SKM-1 (cell line): ENCODE data around the gene MTHFD1L.
"Not testable (repeated sequence)": the region's sequence is repeated elsewhere in the genome, so short reads cannot be mapped to it uniquely, and the experiment has no call there.

Source experiments
- DNase-seq: peaks from one replicate; lab custom pipeline; 2025; ENCODE audit not compliant: unreplicated experiment; lab: John Stamatoyannopoulos, UW

MTHFD1L gene

DNA sequence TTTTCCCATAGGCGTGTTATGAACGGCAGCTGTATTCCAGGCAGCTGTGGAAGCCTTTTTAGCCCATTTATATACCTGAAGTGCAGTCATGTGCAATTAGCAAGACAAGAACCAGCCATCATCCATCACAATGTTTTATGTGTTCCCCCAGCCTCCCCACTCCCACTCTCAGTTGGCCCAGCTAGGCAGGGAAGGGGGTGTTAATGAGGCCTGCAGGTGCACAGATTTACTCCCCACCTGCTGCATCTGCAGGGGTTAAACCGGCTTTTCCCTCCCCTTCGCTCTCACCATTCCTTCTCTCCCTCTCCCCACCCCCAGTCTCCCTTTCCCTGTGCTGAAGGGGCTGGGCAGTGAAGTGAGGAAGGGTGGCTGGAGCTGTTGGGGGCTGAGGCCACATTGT is 224.5 kb downstream of the MTHFD1L start:
- DNase-seq = no peak

DNA sequence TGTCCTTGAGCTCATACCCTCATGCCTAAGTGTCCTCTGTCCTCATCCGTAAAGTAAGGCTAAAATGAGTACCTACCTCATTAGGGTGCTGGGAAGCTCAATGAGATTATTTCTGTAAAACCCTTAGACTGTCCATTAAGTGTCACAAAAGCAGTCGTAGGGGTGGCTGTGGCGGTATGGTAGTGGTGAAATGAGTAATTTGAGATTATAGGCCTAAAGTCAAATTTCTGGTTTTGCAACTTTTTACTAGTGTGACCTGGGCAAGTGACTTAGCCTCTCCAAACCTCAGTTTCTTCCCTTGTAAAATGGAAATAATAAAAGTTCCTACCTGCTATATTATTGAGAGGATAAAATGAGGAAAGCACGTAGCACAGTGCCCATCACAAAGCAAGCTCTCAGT is 226.1 kb downstream of the MTHFD1L start:
- no peak for DNase-seq

DNA sequence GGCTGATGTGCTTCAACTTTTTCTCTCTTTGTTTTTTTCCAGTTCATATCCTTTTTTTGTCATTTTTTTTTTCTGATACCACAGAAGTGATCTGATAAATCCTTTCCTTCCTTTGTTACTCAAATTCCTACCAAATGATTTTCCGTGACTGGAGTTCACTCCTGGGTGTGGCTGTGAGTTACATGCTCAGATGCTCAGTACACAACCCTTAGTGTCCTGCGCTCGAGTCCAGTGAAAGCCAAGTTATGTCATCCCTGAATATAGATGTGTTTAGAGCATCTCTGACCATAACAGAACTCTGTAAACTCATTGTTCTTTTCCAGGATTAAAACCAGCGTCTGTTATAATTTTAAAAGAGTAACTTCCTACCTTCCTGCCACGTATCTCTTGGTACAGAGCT is 227.1 kb downstream of the MTHFD1L start:
- DNase-seq = no peak

DNA sequence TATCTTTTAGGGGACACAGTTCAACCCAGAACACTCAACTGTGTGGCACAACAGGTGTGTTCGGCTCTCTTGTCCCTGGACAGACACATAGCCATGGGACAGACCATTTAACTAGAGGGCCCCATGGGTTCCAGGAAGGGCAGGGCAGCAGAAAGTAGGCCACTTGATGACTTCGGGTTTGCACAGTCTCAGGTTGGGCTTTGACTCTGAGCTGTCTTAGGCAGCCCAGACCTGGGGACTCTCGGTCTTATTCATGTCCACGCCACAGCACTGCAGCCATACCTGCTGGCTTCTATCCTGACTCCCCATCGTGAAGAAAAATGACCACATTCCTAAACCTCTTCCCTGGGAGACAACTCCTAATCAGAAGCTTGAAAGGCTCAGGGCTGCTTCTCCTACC is 228.2 kb downstream of the MTHFD1L start:
- no peak for DNase-seq

DNA sequence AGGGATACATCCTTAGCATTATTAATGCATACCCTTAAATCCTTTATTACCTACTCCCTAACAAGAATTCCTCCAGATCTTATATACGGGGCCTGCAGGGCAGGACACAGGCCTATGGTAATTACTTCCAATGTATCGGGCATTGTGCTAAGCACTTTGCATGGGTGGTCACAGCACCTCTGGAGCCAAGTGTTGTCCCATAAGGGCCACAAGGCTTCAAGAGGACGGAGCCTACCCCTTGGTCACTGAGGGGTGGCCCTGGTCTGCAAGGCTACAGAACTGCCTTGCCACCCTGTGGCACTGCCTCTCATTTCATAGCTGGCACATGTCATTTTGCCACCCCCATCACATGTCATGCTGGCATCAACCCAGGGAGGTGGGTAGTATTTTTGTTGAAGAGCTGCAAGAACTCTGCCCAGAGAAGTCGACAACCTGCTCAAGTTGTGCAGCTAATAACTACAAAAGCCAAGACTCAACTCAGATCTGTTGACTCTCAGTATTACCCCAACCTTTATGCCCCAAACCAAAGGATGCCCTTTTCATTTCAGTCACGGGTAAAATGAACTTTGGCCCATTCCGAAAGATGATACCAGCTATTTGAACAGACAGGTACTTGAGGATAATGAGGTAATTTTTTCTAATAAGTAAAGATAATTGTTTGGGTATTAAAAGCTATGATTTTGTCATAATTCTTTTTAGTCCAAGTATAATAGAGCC is 230.2 kb downstream of the MTHFD1L start:
- no peak for DNase-seq

DNA sequence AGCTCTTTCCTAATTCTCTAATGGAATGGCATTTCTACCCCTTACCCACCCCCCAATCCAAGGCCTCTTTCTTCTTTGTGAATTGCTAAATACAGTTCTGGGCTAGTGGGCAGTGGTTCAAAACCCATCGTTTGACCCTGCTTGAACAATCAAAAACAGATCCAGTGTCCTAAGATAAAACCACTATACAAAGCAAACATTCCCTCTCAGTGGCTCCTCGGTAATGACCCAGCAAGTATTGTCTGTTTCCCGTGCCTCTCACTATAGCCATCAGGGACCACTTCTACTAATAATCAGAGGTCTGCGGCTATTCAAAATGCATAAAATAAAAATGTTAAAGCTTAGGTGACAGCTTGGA is 230.7 kb downstream of the MTHFD1L start:
- DNase-seq = no peak

DNA sequence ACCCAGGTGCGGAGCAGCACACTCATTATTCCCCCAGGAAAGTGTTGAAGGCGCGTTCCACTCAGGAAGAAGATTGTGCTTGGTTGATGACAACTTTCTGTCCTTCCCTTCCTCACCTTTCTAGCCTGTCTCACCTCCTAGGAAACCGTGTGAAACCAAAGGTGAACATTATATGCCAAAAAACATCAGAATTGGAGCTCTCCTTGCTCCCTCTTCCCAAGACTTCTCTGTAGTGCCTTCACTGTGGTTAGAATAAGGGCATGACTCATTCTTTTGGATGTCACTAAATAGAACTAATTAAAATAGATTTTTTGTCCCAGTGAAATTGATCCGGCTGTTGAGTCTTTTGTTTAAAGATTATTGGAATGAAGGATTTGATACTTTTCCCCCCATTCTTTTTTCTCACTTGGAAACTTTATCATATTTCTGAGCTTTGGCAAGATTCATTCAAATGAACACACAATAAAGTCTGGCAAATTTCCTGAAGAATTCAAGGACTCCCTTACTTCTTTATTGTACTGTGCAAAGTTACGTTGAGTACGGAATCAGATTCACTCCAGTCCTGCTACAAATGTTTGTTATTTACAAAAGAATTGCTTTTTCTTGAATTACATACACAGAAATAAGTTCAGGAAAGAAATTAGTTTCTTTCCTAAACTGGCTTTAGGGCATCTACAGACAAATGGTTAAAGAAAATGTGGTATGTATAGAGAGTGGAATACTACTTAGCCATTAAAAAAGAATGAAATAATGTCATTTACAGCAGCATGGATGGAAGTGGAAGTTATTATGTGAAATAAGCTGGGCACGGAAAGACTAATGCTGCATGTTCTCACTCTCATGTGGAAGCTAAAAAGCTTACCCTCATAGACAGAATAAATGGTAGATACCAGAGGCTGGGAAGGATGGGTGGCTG is 231.4 kb downstream of the MTHFD1L start:
- DNase-seq = no peak

DNA sequence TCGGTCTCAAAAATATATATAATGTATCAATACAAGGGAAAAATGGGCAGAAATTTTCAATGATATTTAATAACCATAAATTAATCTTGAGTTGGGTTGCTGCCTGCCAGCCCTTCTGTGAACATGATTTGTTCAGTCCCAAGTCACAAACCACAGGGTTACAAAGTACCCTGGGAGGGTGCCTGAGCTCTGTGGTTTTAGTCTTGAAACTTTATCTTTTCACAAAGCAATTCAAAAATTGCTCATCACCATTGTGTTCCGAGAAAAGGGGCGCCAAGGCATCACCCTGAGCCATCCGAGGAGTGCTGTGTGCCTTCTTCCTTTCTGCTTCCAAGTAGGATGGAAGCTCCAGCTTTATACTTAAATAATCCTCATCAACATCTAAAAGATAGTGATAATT is 232.7 kb downstream of the MTHFD1L start:
- no peak for DNase-seq

DNA sequence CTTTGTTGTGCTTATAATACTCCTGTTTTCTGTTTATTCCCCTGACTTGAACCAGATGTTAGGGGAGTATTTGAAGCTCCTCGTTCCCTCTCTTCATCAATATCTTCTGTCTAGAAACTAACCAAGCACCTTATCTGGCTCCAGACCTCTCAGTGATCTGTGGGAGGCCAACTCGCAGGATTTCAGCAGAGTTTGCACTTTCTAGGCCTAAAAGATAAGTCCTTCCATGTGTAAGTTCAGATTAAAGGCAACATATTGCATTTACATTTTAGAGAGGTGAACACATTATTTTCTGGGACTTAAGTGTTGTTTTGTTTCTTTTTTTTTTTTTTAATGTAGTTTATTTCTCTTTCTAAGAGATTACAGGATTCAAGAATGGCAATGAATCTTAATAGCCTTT is 234.8 kb downstream of the MTHFD1L start:
- DNase-seq = no peak

DNA sequence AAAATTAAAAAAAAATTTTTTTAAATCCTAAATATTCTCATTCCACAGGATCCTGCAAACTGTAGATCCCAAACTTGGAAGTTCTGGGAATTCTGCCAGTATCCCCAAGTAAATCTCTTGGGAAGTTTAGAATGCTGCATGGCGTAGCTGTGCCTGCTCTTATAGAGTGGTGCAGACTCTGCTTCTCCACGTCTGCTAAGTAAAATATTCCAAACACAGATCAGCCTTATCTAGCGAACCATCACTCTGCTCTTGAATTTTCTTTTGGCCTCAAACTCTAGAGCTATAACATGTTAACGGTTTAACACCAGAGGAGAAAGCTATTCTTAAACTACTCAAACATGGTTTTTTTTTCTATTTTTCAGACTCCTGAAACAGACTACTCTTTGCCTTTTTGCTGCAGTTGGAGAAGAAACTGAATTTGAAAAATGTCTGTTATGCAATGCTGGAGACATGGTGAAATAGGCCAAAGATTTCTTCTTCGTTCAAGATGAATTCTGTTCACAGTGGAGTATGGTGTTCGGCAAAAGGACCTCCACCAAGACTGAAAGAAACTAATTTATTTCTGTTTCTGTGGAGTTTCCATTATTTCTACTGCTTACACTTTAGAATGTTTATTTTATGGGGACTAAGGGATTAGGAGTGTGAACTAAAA is 235.8 kb downstream of the MTHFD1L start:
- no peak for DNase-seq

DNA sequence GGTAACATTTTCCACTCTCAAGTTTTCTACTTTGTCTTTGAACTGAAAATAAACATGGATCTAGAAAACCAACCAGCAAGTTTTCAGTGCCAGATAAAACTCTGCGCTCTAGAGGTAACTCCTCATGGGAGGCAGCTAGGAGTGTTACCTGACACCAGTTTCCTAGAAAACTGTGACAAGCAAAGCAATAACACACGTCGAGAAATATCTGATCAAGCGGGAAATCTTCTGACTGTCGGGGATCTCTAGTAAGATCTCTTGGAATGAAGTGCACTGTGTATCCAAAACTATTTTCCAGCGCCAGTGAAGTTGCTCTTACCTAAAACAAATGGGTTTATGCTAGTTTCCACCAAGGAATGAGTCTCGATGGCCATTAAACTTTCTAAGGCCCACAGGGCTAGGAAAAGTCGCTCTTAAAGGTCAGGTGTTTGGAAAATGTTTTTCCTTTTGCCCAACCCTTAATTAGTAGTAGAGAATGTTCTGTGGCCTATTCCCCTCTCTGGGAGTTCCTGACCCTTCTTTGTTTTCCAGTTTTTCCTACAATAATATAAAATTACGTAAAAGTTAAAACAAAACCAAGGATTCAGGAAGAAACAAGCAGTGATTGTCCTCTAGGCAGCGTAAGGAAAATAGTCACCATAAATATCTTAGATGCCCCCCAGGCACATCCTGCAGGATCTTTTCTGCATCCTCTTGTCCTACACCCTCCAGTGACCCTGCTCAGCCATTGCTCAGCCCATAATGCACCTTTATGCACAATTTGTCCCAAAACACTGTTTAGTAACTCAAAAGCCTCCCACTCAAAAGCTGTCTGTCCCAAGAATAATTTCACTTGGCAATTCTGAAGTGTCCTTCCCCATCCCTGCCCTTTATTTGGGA is 236.6 kb downstream of the MTHFD1L start:
- no peak for DNase-seq

DNA sequence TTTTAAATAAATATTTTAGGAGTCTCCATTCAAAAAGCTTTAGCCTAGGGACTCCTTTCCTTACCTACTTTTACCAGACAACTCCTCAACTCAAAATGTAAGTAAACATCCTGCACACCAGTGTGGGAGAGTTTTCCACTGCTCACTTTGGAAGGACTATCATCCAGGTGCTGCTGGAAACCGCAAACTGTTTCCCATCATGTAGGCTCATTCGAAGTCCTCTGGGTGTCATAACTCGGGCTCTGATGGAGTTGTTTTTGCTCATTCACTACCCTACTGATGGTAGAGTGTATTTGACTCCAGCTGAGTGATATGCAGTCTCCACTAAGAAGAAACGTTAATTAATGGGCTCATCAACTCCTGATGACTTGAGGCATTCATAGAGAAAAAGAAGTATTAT is 237.8 kb downstream of the MTHFD1L start:
- no peak for DNase-seq

DNA sequence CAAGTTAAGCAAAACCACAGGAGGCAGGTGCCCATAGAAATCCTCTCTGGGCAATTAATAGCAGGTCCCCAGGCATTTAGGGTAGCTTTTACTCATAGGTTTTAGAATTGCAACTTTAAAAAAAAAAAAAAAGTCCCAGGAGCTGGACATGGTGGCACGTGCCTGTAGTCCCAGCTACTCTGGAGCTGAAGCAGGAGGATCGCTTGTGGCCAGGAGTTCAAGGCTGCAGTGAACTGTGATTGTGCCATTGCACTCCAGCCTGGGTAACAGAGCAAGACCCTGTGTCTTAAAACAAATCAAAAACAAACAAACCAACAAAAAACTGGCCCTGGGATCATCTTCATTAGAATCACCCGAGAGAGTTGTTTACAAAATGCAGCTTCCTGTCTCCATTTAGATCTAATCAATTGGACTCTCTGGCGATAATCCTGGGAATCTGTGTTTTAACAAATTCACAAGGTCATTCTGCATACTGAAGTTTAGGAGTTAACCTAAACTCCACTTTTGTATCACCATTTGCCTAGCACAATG is 242.5 kb downstream of the MTHFD1L start:
- no peak for DNase-seq

DNA sequence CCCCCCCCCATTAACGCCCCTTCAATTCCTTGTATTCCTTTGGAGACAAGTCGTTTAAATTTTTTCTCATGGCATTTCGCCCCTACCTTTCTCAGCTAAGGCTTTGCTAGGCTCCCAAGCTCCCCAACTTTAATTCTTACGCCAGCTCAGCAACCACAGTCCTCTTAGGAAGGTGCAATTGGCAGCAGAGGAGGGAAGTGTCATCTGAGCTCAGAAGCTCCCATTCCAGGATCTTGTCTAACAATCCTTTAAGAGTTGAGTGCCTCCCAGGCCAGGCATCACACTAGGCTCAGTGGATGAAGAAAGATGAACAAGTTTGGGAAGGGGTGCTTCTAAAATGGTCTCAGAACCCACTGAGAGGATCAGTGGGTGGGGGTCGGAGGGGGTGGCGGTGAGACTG is 243.0 kb downstream of the MTHFD1L start:
- no peak for DNase-seq

DNA sequence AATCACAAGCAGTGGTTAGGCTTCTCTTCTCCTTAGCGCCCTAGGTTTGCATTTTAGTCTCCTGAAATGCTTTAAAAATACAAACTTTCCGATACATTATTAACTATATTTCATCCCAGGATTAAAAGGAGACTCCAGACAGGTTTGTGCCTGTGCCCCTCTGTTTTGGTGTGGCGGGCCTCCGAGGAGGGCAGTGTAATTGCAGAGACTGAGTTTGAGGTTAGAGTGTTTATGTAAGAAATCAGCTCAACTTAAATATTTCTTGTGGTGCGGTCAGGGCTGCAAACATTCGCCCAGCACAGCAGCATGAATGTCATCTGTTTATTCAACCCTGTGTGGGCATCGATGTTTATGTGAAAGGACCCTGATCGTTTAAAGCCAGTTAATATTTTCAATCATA is 243.9 kb downstream of the MTHFD1L start:
- no peak for DNase-seq

DNA sequence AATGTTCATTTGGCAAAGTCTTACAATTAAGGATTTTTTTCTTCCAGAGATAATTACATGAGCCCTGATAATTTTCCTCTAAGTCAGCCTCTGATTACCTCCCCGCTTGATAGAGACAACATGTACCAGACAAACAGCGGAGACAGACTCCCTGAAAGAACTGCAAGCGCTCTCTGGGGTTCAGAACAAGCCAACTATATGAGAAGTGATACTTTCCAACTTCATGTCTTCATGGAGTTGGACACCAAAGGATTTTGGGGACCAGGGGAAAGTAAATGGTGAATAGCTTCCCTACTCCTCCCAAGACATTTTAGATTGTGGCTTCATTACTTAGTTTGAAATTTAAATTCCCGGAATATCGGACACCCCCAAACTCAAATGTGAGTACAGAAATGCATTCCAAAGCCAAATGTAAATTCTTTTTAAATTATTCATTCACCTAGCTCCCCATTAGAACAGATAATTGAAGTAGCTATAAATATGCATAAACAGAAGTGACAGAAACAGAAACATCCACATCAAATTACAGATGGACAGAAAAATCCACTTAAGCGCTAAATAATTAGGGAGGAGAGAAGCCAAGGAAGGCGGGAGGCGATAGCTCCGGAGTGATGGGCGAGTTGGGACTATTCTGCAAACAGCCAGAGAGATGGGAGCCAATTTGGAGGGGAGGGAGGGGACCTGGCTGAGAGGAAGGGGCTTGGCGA is 244.5 kb downstream of the MTHFD1L start:
- no peak for DNase-seq

DNA sequence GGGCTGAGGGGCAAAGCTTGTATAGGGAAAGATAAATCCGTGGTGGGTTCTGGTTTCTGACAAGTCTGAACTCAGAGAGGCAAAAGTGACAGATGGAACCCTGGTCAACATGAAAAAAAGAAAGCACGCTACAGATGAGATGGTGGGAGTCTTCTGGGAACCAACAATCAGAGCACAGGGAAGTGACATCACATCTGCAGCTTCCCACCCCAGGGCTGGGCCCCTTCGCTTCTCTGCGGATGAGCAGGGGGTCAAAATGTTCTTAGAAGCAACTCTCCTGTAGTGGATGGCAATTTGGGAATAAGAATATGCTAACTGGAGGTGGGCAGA is 245.0 kb downstream of the MTHFD1L start:
- DNase-seq = no peak

DNA sequence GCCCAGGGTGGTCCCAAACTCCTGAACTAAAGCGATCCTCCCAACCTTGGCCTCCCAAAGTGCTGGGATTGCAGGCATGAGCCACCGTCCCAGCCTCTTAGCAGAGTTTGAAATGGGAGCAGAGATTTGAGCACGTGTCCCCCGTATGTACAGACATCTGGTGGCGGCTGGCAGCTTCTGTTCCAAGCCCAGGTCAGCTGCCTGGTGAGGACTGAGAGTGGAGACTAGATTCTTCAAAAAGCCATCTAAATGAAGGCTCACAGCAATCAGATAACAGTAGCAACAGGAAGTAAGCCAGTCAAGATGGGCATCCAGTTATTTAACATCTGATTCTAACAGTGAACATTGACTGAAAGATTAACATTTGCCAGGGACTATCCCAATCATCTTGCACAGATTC is 246.2 kb downstream of the MTHFD1L start:
- DNase-seq = no peak

DNA sequence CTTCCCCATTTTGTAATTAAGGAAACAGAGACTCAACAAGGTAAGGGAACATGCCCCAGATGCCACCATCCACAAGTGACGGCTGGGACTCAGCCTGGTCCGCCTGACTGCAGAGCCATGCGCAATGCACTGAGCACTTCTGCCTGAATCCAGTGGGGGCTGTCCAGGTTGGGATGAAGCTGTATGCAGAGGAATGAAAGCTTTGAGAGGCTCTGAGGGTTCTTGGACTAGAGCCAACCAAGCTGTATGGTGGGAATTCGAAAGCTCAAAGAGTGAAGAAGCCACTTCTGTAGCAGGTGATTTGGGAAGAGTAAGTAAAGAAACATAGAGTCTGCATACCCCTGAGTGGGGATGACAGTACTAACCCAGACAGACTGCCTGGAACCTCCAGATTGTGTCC is 246.6 kb downstream of the MTHFD1L start:
- no peak for DNase-seq

DNA sequence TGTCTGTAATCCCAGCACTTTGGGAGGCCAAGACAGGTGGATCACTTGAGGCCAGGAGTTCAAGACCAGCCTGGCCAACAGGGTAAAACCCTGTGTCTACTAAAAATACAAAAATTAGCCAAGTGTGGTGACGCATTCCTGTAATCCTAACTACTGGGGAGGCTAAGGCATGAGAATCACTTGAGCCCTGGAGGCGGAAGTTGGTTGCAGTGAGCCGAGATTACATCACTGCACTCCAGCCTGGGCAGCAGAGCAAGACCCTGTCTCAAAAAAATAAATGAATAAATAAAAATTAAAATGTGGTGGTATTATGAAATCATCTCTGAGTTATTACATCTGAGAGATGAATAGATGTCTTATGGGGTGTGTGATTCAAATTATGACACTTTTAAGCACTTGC is 247.4 kb downstream of the MTHFD1L start:
- not testable (repeated sequence) for DNase-seq
